HG03558 (cell line): ENCODE results near the gene NCAPH2.
"Not testable (repeated sequence)": the region's sequence is repeated elsewhere in the genome, so short reads cannot be mapped to it uniquely, and the experiment has no call there.

ENCODE experiments used
- ATAC-seq: cut with Tn5 transposase; IDR thresholded peaks from one replicate; pipeline ENCODE4 v1.9.1; 2021; ENCODE audit warnings: moderate number of reproducible peaks; ENCODE audit not compliant: unreplicated experiment; ENCODE audit errors: extremely low read depth

NCAPH2 gene

GRCh38 chr22:50516891-50517290 is 8.9 kb downstream of the NCAPH2 start:
- no peak for ATAC-seq

- ATAC-seq = no peak
Measured at GRCh38 chr22:50517495-50518260, 9.7 kb downstream of the NCAPH2 start.

GRCh38 chr22:50518606-50519005 is 10.6 kb downstream of the NCAPH2 start:
- ATAC-seq = no peak

- ATAC-seq = no peak
Measured at GRCh38 chr22:50519151-50519550, 11.1 kb downstream of the NCAPH2 start.

GRCh38 chr22:50520184-50520583 is 12.2 kb downstream of the NCAPH2 start:
- ATAC-seq = not testable (repeated sequence)

GRCh38 chr22:50520826-50521453 is 12.9 kb downstream of the NCAPH2 start:
- no peak for ATAC-seq

GRCh38 chr22:50521710-50522109 is 13.7 kb downstream of the NCAPH2 start:
- ATAC-seq = no peak

GRCh38 chr22:50522208-50522805 is 14.3 kb downstream of the NCAPH2 start:
- no peak for ATAC-seq

GRCh38 chr22:50522806-50523438 is 14.9 kb downstream of the NCAPH2 start:
- no peak for ATAC-seq

- no peak for ATAC-seq
Measured at GRCh38 chr22:50523458-50523805, 15.4 kb downstream of the NCAPH2 start.

GRCh38 chr22:50523806-50524675 is 16.0 kb downstream of the NCAPH2 start:
- ATAC-seq = no peak

GRCh38 chr22:50524676-50525103 is 16.7 kb downstream of the NCAPH2 start:
- ATAC-seq = no peak

GRCh38 chr22:50525104-50525857 is 17.3 kb downstream of the NCAPH2 start, which contains the start of gene SCO2:
Gene SCO2 (minus strand): TSS chr22:50525598. CDS start chr22:50524411, 1,187 bp downstream.
- no peak for ATAC-seq

GRCh38 chr22:50525858-50526107 is 17.8 kb downstream of the NCAPH2 start:
- ATAC-seq = no peak

GRCh38 chr22:50526108-50526833 is 18.2 kb downstream of the NCAPH2 start:
- no peak for ATAC-seq

- ATAC-seq = no peak
Measured at GRCh38 chr22:50526834-50527801, 19.1 kb downstream of the NCAPH2 start.

- no peak for ATAC-seq
Measured at GRCh38 chr22:50527921-50528681, 20.1 kb downstream of the NCAPH2 start.
